ENCODE results near the gene KRTAP3-2. TPM values are rescaled to one million over a fixed set of nuclear protein-coding genes. Genes with fewer than 3 reads are reported as not detected.

KRTAP3-2 gene
- total RNA-seq, 3 donors from 2014 or later: not detected

DNA sequence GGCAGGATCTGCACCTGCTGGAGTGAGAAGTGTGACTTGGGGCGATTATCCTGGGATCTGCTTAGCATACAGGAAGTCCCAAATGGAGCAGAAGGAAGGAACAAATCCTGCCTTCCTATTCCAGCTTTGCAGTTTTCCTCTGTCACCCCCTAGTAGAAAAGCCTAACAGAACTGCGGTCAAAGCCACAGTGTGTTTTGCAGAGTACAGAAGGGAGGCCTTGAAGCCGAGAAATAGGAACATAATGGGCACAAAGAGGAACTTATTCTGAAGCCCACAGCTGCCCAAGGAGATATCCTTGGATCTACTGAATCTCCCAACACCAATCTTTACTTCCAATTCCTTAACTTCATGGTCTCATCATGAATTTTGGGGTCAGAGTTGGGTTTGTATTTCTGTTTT, 18.8 kb upstream of the KRTAP3-2 start:
- no peaks in the 10 kb centered on the region for H3K9me3 ChIP-seq
- intact Hi-C loops (cut with DNase I, micrococcal nuclease): no loop called here
- no peaks in the 10 kb centered on the region for H3K4me1 ChIP-seq (ENCODE audit: low read depth)
- no peak overlapping the region for H3K4me3 ChIP-seq
- no peak for DNase-seq
- TF ChIP-seq, protein P1, sequence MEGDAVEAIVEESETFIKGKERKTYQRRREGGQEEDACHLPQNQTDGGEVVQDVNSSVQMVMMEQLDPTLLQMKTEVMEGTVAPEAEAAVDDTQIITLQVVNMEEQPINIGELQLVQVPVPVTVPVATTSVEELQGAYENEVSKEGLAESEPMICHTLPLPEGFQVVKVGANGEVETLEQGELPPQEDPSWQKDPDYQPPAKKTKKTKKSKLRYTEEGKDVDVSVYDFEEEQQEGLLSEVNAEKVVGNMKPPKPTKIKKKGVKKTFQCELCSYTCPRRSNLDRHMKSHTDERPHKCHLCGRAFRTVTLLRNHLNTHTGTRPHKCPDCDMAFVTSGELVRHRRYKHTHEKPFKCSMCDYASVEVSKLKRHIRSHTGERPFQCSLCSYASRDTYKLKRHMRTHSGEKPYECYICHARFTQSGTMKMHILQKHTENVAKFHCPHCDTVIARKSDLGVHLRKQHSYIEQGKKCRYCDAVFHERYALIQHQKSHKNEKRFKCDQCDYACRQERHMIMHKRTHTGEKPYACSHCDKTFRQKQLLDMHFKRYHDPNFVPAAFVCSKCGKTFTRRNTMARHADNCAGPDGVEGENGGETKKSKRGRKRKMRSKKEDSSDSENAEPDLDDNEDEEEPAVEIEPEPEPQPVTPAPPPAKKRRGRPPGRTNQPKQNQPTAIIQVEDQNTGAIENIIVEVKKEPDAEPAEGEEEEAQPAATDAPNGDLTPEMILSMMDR (IDR thresholded peaks at IDR 0.05): no peak
- no peaks in the 10 kb centered on the region for H3K36me3 ChIP-seq (ENCODE audit: low read depth)
- ATAC-seq: no peak

DNA sequence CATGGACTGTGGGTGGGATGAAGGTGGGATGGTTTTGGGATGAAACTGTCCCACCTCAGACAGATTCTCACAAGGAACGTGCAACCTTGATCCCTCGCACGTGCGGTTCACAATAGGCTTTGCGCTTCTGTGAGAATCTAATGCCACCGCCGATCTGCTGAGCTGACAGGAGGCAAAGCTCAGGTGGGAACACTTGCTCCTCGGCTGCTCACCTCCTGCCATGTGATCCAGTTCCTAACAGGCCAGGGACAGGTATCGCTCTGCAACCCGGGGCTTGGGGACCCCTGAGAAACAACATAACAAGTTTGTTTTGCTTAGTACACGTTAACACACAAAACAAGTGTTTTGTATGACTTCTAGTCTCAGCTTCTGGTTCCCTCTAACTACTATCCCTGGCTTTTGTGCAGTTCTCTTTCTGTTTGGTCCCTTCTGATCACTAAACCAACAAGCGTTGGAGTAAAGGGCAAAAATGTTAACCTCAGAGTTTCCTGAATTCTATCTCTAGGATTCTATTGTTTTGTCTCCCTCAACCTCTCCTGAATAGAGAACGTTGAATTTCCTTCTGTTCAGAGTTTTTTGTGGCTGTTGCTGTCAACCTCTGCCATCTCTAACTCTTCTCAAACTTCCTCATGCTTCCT, 17.0 kb upstream of the KRTAP3-2 start:
- no peak for DNase-seq
- intact Hi-C loops (cut with DNase I, micrococcal nuclease): no loop called here
- Histone ChIP-seq H3K36me3 (ENCODE audit: low read depth) (no peaks in the 10 kb centered on the region), H3K4me3 (no peak overlapping the region), H3K4me1 (ENCODE audit: low read depth) (no peaks in the 10 kb centered on the region), H3K9me3 (no peaks in the 10 kb centered on the region)
- TF ChIP-seq, protein P1 (IDR thresholded peaks at IDR 0.05): no peak
- no peak for ATAC-seq

DNA sequence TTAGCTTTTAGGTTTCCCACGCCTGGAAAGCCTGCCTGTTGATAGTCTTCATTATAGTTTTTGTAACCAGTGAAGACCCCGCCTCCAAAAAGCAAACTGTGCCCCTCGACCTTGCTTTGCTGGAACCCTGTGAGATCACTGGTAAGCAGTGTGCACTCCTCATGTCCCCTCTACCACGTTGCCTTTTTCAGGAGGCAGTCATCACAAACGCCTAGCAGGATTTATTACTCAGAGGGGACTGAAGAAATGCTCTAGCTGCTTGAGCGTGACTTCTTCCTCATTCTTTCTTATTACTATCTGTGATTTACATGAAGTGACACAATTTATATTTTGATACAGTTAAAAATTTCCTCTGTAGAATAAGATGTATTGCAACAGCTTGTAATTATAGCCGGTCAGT, 15.7 kb upstream of the KRTAP3-2 start:
- no peak for ATAC-seq
- Histone ChIP-seq H3K9me3 (no peaks in the 10 kb centered on the region), H3K36me3 (ENCODE audit: low read depth) (no peaks in the 10 kb centered on the region), H3K4me3 (no peak overlapping the region), H3K4me1 (ENCODE audit: low read depth) (no peaks in the 10 kb centered on the region)
- TF ChIP-seq, protein P1 (IDR thresholded peaks at IDR 0.05): no peak
- no peak for DNase-seq
- intact Hi-C loops (cut with DNase I, micrococcal nuclease): no loop called here

DNA sequence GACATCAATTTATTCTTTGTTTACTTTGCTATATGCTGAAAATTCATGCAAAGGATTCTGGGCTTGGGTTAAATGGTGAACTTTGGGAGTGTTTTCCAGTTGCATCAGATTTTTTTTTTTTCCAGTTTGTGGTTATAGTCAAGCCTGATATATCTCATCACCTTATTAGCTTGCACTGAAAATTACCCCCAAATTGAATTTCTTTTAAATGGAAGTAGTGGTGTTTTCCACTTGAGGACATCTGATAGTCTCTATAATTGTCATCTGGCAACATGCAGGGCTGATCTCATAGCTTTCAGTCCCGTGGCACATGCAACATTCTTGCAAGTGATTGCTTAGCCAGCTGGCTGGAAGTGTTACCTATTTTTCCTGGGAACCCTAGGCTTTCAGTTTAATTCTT, 13.9 kb upstream of the KRTAP3-2 start:
- no peaks in the 10 kb centered on the region for H3K4me1 ChIP-seq (ENCODE audit: low read depth)
- H3K4me3 ChIP-seq: no peak overlapping the region
- TF ChIP-seq, protein P1 (IDR thresholded peaks at IDR 0.05): no peak
- intact Hi-C loops (cut with DNase I, micrococcal nuclease): no loop called here
- no peak for DNase-seq
- no peaks in the 10 kb centered on the region for H3K9me3 ChIP-seq
- no peaks in the 10 kb centered on the region for H3K36me3 ChIP-seq (ENCODE audit: low read depth)
- no peak for ATAC-seq

DNA sequence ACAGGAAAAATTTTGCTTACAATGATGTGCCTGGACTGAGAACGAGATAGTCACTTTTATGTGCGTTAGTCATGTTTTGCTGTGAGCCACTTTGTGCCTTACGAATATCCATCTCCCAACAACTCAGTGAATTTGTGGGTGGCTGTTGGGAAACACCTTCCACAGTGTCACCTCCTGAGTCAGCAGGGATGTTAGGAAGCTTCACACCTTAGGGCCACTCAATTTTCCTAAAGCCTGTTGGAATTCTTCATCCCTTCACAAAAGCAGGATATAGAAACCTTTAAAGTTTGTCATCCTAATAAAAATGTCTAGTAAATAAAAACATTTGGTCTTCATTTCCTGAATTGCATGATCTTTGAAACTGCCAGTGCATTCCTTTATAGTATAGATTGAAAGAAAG, 13.5 kb upstream of the KRTAP3-2 start:
- TF ChIP-seq, protein P1 (IDR thresholded peaks at IDR 0.05): no peak
- DNase-seq (no peak), ATAC-seq (no peak)

More for the DNA sequence above, 13.5 kb upstream of the KRTAP3-2 start:
- H3K9me3 ChIP-seq: no peaks in the 10 kb centered on the region
- H3K36me3 ChIP-seq (ENCODE audit: low read depth): no peaks in the 10 kb centered on the region
- H3K4me3 ChIP-seq: no peak overlapping the region
- H3K4me1 ChIP-seq (ENCODE audit: low read depth): no peaks in the 10 kb centered on the region
- intact Hi-C loops (cut with DNase I, micrococcal nuclease): no loop called here

All from mucosa of descending colon (tissue), 3 donors.